NOMO-1 treated with dmso at 0.1 percent for 144 hours (cell line): ENCODE measurements around the gene NT5M.

Source experiments
- DNase-seq: peaks from one replicate; lab custom pipeline; 2025; ENCODE audit not compliant: unreplicated experiment; lab: John Stamatoyannopoulos, UW

NT5M gene

DNA sequence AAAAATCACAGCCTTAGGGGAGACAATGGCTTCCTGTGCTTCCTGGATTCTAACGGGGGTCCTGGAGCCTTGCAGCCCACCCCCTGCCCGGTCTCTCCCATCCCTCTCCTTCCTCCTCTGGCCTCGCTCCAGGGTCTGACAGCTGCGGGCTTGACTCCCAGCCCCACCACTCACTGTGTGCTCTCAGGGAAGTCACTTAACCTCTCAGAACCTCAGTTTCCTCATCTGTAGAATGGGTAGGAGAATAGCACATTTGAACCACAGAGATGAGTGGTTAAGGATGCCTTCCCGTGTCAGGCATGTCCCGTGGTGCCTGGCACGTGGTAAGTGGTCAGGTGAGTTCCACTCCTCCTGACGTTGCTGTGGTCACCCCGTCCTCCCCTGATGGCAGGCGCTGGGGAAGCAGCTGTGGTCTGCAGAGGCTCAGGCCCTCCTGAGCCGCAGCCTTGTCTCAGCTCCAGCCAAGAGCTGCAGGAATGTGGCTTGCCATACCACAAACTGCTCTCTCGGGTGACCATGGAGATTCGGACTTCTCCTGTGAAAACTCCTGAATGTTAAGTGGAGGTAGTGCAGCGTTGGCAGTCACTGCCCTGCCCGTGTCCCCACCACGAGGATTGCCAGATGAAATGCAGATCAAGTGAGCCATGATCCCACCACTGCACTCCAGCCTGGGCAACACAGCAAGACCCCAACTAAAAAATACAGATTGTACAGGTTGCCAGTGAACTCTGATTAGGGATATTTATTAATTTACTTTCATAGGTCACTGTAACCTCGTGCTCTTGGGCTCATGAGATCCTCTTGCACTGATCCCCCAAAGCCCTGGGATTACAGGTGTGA is 85.7 kb downstream of the NT5M start:
- DNase-seq, result no peak

DNA sequence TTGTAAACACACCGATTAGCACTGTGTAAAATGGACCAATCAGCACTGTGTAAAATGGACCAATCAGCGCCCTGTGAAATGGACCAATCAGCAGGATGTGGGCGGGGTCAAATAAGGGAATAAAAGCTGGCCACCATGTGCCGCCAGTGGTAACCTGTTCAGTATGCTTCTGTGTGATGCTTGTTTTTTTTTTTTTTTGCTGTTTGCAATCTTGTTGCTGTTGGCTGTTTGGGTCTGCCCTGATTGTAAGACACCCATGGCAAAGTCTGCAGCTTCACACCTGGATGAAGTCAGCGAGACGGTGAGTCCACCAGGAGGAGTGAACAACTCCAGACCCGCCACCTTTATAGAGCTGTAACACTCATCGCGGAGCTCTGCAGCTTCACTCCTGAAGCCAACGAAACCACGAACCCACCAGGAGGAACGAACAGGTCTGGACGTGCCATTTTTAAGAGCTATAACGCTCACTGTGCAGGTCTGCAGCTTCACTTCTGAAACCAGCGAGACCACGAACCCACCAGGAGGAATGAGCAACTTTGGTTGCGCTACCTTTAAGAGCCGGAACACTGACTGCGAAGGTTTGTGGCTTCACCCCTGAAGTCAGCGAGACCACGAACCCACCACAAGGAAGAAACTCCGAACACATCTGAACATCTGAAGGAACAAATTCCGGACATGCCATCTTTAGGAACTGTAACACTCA is 88.6 kb downstream of the NT5M start:
- no peak for DNase-seq

DNA sequence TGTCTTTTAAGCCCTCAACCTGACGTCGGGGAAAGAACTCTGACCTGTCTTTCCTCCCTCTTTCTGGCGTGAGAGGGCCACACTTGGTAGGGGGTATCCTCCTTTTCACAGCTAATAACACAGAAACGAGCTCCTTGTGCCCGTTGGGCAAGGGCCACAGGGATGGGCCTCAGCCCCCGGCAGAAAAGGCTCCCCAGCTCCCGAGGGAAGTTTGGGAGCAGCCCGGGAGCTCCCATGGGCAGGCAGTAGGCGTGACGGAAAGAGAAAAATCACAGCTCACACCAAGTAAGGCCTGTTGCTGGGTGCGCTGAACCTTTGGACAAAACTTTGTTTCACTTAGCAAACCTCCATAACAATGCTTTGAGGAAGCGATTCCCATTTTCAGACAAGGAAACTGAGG is 90.8 kb downstream of the NT5M start:
- DNase-seq, result no peak

DNA sequence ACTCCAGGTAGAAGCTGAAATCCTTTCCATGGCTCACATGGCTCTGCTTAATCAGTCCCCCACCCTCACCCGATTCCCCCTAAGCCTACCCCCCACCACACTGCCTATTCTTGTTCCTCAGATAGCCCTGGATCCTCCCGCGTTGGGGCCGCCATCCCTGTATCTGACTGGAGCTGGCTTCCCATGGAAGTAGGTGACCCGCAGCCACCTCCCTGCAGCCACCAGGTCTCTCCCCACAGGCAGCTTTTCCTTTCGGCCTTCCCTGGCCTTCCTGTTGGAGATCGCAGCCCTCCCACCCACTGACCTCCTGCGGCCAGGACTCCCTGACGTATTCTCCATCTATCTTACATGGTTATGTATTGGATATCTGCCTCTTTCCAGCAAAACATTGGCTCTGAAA is 91.3 kb downstream of the NT5M start:
- DNase-seq, result no peak

DNA sequence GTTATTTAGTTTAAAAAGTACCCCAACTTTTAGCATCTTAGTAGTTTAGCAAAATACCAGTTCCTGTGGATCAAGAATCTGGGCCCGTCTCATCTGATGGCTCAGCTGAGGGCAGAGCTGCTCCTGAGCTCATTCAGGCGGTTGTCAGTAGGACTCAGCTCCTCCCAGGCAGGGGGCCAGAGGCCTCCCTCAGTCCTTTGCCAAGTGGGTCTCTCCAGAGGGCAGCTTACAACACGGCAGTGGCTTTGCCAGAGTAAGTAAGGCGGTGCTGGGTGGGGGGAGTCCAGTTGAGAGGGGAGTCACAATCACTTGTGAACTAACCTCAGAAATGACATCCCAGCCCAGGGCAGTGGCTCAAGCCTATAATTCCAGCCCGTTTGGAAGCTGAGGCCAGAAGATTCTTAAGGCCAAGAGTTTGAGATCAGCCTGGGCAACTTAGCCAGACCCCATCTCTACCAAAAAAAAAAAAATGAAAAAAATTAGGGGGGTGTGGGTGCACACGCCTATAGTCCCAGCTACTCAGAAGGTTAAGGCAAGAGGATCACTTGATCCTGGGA is 92.2 kb downstream of the NT5M start:
- DNase-seq, result no peak

DNA sequence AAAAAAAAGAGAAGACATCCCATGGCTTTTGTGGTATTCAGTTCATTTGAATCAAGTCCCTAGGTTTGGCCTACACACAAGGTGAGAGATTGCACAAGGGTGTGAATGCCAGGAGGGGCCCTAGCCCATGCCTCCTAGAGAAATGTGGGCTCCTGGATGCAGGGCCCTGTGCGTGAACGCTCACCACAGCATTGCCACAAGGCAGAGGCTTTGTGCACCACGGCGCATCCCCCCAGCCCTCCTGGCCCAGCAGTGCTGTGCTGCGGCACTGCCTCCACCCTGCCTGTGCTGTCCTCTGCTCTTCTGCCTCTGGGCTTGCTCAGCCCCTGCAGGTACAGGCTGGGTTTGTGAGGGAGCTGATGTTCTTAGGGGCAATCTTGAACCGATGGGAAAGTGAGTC is 92.7 kb downstream of the NT5M start:
- DNase-seq, result no peak
